Esophagus muscularis mucosa (tissue), 4 donors: ENCODE data around the gene XXYLT1. TPM values are rescaled to one million over a fixed set of nuclear protein-coding genes. Genes with fewer than 3 reads are reported as not detected.
A peak's percentile ranks its signal among the peaks of the same experiment; 100 is the strongest.

Source experiments
- DNase-seq: peaks from one replicate; pipeline ENCODE4 v3.0.0-alpha.2; 2017; ENCODE audit errors: extremely low spot score
- H3K27ac ChIP-seq, 4 donors: fragments of 200-600 bp; sonication (generic); replicated peaks in 1 of 4; 1 replicate in 3 of 4; 2 replicates in 1 of 4; pipeline ENCODE4 v1.5.1; 2016 to 2019; ENCODE audit warnings: mild to moderate bottlenecking in 1 of 4
- H3K27me3 ChIP-seq, 4 donors: fragments of 200-600 bp; sonication (generic); one replicate each; pipeline versions ENCODE4 v1.5.1 to v1.6.0; 2016 to 2019
- H3K36me3 ChIP-seq, 4 donors: fragments of 200-600 bp; sonication (generic); one replicate each; pipeline ENCODE4 v1.5.1; 2016 to 2019
- H3K4me1 ChIP-seq, 4 donors: fragments of 200-600 bp; sonication (generic); one replicate each; pipeline ENCODE4 v1.5.1; 2016 to 2019
- H3K4me3 ChIP-seq, 4 donors: fragments of 200-600 bp; sonication (generic); 1 replicate in 2 of 4; 2 replicates in 2 of 4; pipeline ENCODE4 v1.5.1; 2016 to 2019; ENCODE audit warnings: mild to moderate bottlenecking in 4 of 4, moderate library complexity in 1 of 4
- H3K9me3 ChIP-seq, 4 donors: fragments of 200-600 bp; sonication (generic); 1 replicate in 3 of 4; 2 replicates in 1 of 4; pipeline ENCODE4 v1.5.1; 2016 to 2019
- EP300 ChIP-seq: sonication (generic); formaldehyde crosslinking; IDR thresholded peaks from one replicate; pipeline ENCODE4 v1.6.1; 2017; ENCODE audit warnings: antibody characterized with exemption
- POLR2A ChIP-seq: fragments of 450-650 bp; IDR thresholded peaks from one replicate; pipeline ENCODE4 v1.6.1; 2017; ENCODE audit warnings: antibody characterized with exemption, moderate library complexity, mild to moderate bottlenecking, low read depth
- POLR2AphosphoS5 ChIP-seq, 2 donors: sonication (generic); formaldehyde crosslinking; IDR thresholded peaks; one replicate each; pipeline ENCODE4 v1.6.1; 2017; ENCODE audit warnings: antibody characterized with exemption in 2 of 2
- WGBS: methylation state at CpG from one replicate; pipeline ENCODE4 v1.1.5; 2018; 5-methylcytosine and 5-hydroxymethylcytosine counted together
- intact Hi-C: fragments of 100-400 bp; cut with DNase I; formaldehyde crosslinking; loops from one replicate; pipeline ENCODE4 v1.15.1; 2023
- total RNA-seq, 4 donors: library from RNA; depleted of rRNA; stranded (reverse); fragments of >200 nt; gene quantifications; one replicate each; pipeline versions ENCODE4 v1.1.0 to v1.2.1, GENCODE V29; 2016
- TF ChIP-seq, protein P1 (sequence below), 3 experiments: fragments of 200-600 bp in 2 of 3; fragments of 450-650 bp in 1 of 3; sonication (generic) in 2 of 3; IDR thresholded peaks; one replicate each; pipeline ENCODE4 v1.5.1; 2017 to 2019; ENCODE audit warnings: antibody characterized with exemption in 3 of 3, mild to moderate bottlenecking in 2 of 3, moderate library complexity in 1 of 3

Gene XXYLT1
- total RNA-seq, 4 donors from 2014 or later = 8.8 to 18.5 (median 13.9) TPM

DNA sequence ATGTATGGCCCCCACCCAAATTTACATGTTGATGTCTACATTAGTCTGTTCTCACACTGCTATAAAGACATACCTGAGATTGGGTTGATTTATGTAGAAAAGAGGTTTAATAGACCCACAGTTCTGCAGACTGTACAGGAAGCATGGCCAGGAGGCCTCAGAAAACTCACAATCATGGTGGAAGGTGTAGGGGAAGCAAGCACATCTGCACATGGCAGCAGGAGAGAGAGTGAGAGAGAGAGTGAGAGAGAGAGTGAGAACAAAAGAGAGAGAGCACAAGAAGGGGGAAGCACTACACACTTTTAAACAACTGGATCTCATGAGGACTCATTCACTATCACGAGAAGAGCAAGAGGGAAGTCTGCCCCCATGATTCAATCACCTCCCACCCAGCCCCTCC lies 130.5 kb downstream of the XXYLT1 start:
- Histone ChIP-seq H3K36me3 (no peaks in the 10 kb centered on the region), H3K27me3 (no peaks in the 10 kb centered on the region), H3K4me1 (no peaks in the 10 kb centered on the region), H3K27ac (no peak overlapping the region), H3K4me3 (no peak overlapping the region), H3K9me3 (peaks cover 0 to 8% (median 0%) of the 10 kb centered on the region in 4 donors)
- intact Hi-C loops = no loop called here
- DNase-seq = no peak
- WGBS = 100% methylated on average over 1 of the region's 1 CpG
- TF ChIP-seq POLR2A = no peak
- no peak for TF ChIP-seq EP300
- TF ChIP-seq, protein P1, sequence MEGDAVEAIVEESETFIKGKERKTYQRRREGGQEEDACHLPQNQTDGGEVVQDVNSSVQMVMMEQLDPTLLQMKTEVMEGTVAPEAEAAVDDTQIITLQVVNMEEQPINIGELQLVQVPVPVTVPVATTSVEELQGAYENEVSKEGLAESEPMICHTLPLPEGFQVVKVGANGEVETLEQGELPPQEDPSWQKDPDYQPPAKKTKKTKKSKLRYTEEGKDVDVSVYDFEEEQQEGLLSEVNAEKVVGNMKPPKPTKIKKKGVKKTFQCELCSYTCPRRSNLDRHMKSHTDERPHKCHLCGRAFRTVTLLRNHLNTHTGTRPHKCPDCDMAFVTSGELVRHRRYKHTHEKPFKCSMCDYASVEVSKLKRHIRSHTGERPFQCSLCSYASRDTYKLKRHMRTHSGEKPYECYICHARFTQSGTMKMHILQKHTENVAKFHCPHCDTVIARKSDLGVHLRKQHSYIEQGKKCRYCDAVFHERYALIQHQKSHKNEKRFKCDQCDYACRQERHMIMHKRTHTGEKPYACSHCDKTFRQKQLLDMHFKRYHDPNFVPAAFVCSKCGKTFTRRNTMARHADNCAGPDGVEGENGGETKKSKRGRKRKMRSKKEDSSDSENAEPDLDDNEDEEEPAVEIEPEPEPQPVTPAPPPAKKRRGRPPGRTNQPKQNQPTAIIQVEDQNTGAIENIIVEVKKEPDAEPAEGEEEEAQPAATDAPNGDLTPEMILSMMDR (IDR thresholded peaks at IDR 0.05) = no peak
- TF ChIP-seq POLR2AphosphoS5 (IDR thresholded peaks at IDR 0.05) = no peak

DNA sequence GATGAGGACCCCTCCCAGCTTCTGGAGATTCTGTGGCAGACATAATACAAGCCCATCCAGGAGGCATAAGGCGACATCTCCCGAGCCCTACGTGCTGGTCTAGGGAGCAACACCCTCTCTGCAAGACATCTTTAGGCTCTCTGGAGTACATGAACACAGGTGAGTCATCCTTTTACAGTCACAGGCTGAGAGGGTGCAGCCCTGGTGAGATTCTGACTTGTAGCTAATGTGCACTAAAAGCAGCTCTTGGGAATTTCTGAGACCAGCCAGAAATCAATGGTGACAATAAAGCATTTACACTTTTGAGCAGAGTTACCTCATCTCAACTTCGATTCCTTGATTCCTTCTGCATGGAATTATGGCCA lies 131.1 kb downstream of the XXYLT1 start:
- DNase-seq = no peak
- Histone ChIP-seq H3K4me1 (no peaks in the 10 kb centered on the region), H3K27ac (no peak overlapping the region), H3K9me3 (peaks cover 0 to 8% (median 0%) of the 10 kb centered on the region in 4 donors), H3K27me3 (no peaks in the 10 kb centered on the region), H3K36me3 (no peaks in the 10 kb centered on the region), H3K4me3 (no peak overlapping the region)
- 100% methylated on average over 1 of the region's 4 CpGs for WGBS
- TF ChIP-seq POLR2A = no peak
- no peak for TF ChIP-seq POLR2AphosphoS5 (IDR thresholded peaks at IDR 0.05)
- TF ChIP-seq, protein P1 (IDR thresholded peaks at IDR 0.05) = no peak
- no peak for TF ChIP-seq EP300
- intact Hi-C loops = no loop called here

DNA sequence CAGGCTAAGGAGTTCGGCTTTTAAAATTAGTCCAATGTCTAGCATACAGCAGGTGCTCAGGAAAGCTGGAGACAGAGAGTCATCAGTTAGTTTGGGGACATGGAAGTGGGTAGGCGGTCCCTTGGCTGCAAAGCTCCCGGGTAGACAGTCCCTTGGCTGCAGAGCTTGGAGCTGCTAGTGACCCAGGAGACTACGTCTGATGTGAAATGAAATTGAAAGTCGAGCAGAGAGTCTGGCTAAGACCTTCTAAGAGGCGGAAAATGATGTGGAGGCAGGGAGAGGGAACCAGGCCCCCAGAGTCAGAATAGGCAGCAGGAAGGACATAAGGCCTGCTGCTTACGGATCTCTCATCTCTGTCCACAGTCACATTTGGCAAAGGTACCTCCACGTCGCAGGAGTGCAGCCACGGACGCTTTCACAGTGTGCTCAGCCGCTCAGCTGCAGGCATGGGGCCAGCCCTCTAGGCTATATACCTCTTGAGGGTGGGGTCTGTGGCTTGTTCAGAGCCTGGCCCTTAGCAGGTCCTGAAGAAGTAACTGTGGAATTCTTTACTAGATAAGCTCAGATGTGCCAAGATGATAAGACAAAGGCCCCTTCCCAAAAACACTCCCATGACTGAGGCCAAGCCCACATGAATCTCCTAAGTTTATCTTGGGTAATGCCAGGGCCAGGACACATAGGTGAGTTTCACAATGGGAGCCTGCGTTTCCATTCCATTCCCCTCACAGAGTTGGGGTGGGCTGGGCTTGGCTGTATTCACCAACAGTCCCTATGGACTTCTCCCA lies 131.7 kb downstream of the XXYLT1 start:
- Histone ChIP-seq H3K36me3 (no peaks in the 10 kb centered on the region), H3K4me1 (peaks cover 0 to 4% (median 3%) of the 10 kb centered on the region in 4 donors), H3K27me3 (no peaks in the 10 kb centered on the region), H3K27ac (peak overlapping the region in 1 of 4 donors; percentile 5), H3K4me3 (no peak overlapping the region), H3K9me3 (peaks cover 0 to 8% (median 0%) of the 10 kb centered on the region in 4 donors)
- intact Hi-C loops = no loop called here
- 79% methylated on average over 13 of the region's 13 CpGs for WGBS
- TF ChIP-seq EP300 (no peak), POLR2AphosphoS5 (IDR thresholded peaks at IDR 0.05) (no peak), POLR2A (no peak)
- TF ChIP-seq, protein P1 (IDR thresholded peaks at IDR 0.05) = no peak
- no peak for DNase-seq

DNA sequence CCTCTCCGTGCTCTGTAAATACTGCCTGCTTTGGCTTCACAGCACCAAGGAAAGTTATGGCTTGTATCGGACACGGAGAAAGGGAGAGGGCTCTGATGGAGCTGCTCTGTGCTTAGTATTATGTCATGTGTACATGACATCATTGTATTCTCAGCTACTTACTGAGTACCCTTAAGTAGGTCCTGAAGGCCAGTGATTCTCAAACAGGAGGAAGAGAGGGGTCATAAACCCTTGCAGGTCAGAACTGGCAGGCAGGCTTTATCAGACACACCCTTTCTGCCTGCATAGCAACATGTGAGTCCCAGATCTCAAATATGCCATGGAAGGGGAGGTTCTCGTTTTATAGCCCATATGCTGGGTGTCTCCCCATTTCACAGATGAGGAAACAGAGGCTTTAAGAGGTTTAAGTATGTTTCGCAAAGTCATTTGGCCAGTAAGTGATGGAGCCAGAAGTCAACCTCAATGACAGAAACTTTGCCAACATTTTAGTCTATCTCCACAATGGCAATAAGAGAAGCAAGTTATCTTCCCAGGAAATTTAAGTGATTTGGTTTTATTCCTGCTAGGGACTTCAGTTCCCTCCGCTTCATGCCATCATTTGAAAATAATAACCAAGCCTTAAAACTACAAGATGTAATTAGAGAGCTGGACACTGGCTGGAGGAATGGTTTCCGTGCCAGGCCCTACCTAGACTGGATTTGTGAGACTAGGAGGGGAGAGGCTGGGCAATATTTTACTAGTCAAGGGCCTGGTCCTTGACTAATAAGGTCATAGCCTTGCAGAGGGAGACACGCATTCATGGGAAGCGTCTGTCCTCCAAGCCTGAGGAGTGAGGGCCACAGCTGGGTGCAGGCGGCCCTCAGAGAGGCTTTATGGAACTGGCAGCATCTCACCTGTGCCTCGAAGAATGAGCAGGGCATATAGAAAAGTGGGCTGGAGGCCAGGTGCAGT lies 133.0 kb downstream of the XXYLT1 start:
- WGBS = 86% methylated on average over 10 of the region's 11 CpGs
- H3K36me3 ChIP-seq = no peaks in the 10 kb centered on the region
- peaks cover 0 to 8% (median 0%) of the 10 kb centered on the region in 4 donors for H3K9me3 ChIP-seq
- H3K4me3 ChIP-seq = no peak overlapping the region
- H3K4me1 ChIP-seq = peaks cover 0 to 17% (median 17%) of the 10 kb centered on the region in 4 donors
- intact Hi-C loops = no loop called here
- no peak for DNase-seq
- no peak overlapping the region for H3K27ac ChIP-seq
- H3K27me3 ChIP-seq = no peaks in the 10 kb centered on the region
- TF ChIP-seq POLR2A = no peak
- TF ChIP-seq, protein P1 (IDR thresholded peaks at IDR 0.05) = no peak
- TF ChIP-seq POLR2AphosphoS5 (IDR thresholded peaks at IDR 0.05) = no peak
- no peak for TF ChIP-seq EP300
